Epithelial cell of proximal tubule (primary cell): ENCODE results near the gene SYNGAP1. TPM values are rescaled to one million over a fixed set of nuclear protein-coding genes. Genes with fewer than 3 reads are reported as not detected.
"Not testable (repeated sequence)": the region's sequence is repeated elsewhere in the genome, so short reads cannot be mapped to it uniquely, and the experiment has no call there.

Experiments used
- DNase-seq: peaks from one replicate; pipeline ENCODE4 v3.0.0-alpha.2; 2011; ENCODE audit warnings: low read depth
- H3K4me3 ChIP-seq: 2 replicates; pipeline ENCODE4 v1.5.1; 2011; ENCODE audit warnings: low read depth, mild to moderate bottlenecking, low read length
- CTCF ChIP-seq: conservative IDR thresholded peaks from 2 replicates; pipeline ENCODE4 v1.5.1; 2012; ENCODE audit warnings: low read depth, mild to moderate bottlenecking, low read length
- total RNA-seq: library from RNA; depleted of rRNA; stranded (reverse); fragments of >200 nt; gene quantifications from 2 replicates; pipeline ENCODE4 v1.2.3, GENCODE V29; 2015

The SYNGAP1 gene
- total RNA-seq, 1 donor from 2014 or later: 2.3 TPM

- TF ChIP-seq CTCF: peak; percentile 7
- H3K4me3 ChIP-seq: no peak overlapping the region
- DNase-seq: no peak
Observed at GRCh38 chr6:33481192-33481591, 61.3 kb downstream of the SYNGAP1 start.

GRCh38 chr6:33482620-33483019 lies 62.8 kb downstream of the SYNGAP1 start:
- not testable (repeated sequence) for DNase-seq, H3K4me3 ChIP-seq

GRCh38 chr6:33483678-33484077 lies 63.8 kb downstream of the SYNGAP1 start:
- TF ChIP-seq CTCF: no peak

GRCh38 chr6:33484673-33485262 lies 64.9 kb downstream of the SYNGAP1 start:
- not testable (repeated sequence) for DNase-seq, H3K4me3 ChIP-seq

More at GRCh38 chr6:33483678-33484077, 63.8 kb downstream of the SYNGAP1 start:
- no peak for DNase-seq
- no peak overlapping the region for H3K4me3 ChIP-seq

- H3K4me3 ChIP-seq, DNase-seq: not testable (repeated sequence)
Observed at GRCh38 chr6:33485680-33486079, 65.8 kb downstream of the SYNGAP1 start.

- DNase-seq: no peak
- H3K4me3 ChIP-seq: no peak overlapping the region
- TF ChIP-seq CTCF: no peak
Observed at GRCh38 chr6:33488339-33488738, 68.5 kb downstream of the SYNGAP1 start.

GRCh38 chr6:33490198-33490597 lies 70.3 kb downstream of the SYNGAP1 start:
- H3K4me3 ChIP-seq: no peak overlapping the region
- DNase-seq: no peak
- TF ChIP-seq CTCF: no peak

GRCh38 chr6:33490621-33491020 lies 70.8 kb downstream of the SYNGAP1 start:
- no peak overlapping the region for H3K4me3 ChIP-seq
- TF ChIP-seq CTCF: no peak
- no peak for DNase-seq

- no peak overlapping the region for H3K4me3 ChIP-seq
- no peak for TF ChIP-seq CTCF
- DNase-seq: no peak
Observed at GRCh38 chr6:33492093-33492492, 72.2 kb downstream of the SYNGAP1 start.
